Mammary microvascular endothelial cell (primary cell): Measurements from ENCODE around the gene SLC29A1. TPM values are rescaled to one million over a fixed set of nuclear protein-coding genes. Genes with fewer than 3 reads are reported as not detected.

ENCODE experiments used
- total RNA-seq: library from RNA; depleted of rRNA; stranded (reverse); fragments of >200 nt; gene quantifications from 2 replicates; pipeline ENCODE4 v1.2.3, GENCODE V29; 2015

The SLC29A1 gene
- 128 and 179 TPM in 2 replicates for total RNA-seq

DNA sequence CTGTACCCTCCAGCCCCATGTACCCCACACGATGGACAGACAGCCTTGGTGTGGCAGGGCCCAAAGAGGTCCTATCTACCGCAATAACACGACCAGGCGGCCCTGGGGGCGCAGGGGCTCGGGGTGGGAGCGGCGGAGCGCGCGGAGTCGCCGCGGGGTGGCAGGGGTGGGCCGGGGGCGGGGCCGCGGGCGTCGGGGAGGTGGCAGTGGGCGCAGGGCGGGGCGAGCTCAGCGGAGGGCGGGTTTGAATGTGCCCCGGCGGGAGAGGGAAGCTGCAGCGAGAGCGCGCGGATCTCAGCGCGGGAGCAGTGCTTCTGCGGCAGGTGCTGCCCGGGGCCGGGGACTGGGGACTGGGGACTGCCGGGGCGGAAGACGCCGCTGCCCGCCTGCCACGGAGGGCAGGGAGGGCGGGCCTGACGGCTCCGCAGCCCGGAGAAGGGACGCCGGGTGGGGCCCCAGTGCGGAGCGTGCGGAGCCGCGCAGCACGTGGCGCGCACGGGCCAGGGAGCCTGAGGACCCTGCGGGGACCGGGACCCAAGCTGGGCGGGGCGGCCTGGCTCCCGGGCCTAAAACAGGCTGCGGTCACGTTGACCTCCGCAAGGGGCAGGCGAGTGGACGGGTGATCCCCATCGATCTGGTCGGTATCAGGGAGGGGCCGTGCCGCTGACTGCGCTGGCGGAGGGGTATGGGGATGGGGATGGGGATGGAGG lies at the start of gene SLC29A1:
Gene SLC29A1 (plus strand): TSS at position 277 of the 710 bp plus-strand sequence. CDS start 3,719 bp downstream, outside the sequence.

DNA sequence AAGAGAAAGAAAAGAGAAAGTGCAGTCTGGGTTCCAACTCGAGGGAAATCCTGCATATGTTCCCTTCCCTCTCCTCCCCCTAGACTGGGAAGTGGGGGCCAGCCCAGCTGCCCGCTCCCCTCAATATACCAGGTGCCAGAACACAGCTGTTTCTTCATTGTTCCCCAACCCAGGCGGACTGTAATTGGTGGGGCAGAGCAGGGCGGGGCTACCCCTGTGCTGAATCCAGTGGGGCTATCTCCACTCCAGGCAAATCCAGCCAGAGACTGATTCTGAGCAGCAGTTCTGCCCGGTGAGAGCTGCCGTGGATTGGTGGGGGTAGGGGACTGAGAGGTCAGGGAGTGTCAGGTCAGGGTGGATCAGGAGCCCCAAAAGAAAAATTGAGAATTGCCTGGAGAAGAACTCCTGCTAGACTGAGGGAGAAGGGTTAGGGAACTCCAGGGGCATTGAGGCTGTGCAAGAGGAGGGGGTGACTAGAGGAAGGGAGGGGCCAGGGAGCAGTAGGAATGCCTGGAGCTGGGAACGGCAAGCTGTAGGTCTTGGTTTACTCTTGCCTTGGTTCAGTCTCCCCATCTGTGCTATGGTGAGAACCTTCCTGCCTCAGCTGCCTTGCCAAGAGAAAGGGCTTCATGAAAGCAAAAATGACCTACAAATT lies 6.6 kb upstream of the SLC29A1 start, which contains the start of gene MYMX:
Gene MYMX (plus strand): TSS at position 250 of the 655 bp plus-strand sequence. CDS start 546 bp downstream, outside the sequence.

DNA sequence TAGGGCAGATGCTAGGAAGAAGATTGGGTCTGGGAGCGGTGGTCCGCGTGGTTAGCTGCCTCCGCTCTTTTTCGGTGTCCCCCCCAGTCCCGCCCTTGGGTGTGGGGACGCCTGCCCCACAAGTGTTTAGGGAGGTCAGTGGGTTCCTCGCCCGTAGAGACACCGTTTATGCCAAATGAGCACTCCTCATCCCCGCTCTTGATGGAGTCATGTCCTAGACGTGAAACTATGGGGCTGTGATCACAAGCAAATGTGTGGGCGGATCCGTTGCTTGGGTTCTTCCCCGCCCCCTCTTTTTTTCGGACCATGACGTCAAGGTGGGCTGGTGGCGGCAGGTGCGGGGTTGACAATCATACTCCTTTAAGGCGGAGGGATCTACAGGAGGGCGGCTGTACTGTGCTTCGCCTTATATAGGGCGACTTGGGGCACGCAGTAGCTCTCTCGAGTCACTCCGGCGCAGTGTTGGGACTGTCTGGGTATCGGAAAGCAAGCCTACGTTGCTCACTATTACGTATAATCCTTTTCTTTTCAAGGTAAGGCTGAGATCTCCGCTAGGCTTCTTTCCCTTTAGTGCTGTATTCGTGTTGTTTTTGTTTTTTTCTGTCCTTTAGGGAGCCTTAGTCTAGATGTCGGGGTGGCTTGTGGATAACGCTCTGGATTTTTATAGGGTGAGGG lies 23.4 kb downstream of the SLC29A1 start, which contains the start of gene HSP90AB1:
Gene HSP90AB1 (plus strand): TSS at position 439 of the 675 bp plus-strand sequence. CDS start 1,529 bp downstream, outside the sequence.

DNA sequence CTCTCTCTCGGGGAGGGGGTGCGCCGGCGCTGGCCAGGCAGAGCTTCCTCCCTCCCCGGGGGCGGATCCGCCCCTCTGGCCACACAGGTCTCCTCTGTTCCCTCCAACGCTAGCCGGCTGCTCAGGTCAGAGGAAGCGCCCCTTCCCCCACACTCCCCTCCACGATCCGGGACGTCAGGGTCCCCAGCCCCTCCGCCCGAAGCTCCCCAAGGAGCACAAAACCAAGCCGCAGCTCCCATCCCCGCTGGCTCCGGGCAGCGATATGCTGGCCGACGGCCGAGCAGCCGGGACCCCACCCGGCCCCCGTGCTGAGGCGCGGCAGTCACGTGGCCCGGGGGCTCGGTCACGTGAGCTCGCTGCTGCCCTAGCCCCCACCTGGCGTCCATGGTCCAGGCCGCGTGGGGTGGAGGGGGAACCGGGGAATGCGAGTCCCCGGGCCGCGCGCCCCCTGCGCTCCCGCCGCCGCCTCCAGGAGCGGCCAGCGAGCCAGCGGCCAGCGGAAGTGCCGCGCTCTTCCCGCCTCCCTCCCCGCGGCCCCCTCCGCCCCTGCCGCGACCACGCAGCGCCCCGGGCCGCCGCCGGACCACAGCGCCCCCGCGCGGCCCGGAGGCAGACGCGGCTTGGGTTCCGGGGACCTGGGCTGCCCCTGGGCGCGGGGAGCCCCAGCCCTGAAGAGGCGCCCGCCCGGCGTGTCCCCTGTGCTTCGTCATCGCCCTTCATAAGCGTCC lies 33.8 kb downstream of the SLC29A1 start, which contains the start of gene SLC35B2:
Gene SLC35B2 (minus strand): TSS at position 504 of the 728 bp plus-strand sequence. CDS start 118 bp downstream, at position 386.

DNA sequence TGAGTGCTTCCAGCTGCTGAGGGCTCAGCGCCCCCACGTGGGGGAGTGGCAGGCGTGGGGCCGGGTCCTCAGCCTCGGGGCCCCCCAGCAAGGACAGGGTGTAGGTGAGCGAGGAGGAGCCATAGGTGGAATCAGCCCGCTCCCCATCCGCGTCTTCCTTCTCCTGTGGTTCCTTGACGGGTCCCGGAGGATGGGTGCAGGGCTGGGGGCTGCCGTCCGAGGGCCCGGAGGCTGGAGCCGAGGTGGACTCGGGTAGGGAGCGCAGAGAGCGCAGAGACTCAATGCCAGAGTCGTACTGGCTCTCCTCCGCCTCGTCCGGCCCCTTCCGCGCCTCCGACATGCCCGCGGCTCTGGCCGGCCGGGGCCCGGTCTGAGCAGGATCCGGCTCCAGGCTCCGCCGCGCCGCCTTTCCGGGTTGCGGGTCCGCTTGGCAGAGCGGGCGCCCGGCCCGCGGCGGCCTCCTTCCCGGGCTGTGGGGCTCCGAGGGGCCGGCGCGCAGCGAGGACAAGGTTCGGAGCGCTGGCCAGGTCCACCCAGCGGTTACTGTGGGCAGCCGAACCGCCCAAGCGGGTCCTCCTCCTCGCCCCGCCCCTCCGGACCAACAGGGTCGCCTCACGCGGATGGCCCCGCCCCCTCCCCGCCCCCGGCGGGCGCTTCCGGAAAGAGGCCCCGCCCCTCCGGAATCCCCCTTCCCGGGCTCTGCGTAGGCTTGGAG lies 41.8 kb downstream of the SLC29A1 start, which contains the start of gene NFKBIE:
Gene NFKBIE (minus strand): TSS at position 545 of the 715 bp plus-strand sequence. CDS start 205 bp downstream, at position 340.

DNA sequence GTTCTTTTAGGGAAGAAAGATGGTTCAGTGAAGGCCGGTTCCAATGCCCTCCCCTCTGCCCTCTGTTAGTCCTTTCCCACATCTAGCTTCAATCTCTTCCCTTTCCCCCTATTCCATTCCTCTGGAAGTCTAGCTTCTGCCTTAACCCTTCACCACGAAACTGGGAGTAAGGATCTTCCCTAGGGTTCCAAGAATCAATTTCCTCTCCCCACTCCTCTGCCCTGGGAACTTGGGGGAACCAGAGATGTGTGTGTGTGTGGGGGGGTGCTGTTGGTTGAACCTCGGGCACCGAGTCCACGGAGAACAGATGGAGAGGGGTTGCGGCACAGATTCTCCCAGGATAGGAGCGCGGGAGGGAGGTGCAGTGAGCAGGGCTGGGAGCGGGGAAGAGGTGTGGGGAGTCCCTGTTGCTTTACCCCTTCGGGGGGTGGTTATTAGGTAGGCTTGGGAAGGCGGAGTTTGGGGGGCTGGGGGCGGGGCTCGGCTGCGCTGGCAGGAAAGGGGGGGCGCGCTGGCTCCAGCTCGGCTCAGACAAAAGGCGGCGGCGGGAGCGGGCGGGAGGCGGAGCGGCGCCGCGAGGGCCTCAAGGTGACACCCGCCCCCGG lies 46.6 kb downstream of the SLC29A1 start, which contains the start of gene TMEM151B:
Gene TMEM151B (plus strand): TSS at position 530 of the 605 bp plus-strand sequence. CDS start 293 bp downstream, outside the sequence.

Other genes with a start within 250 kb of the SLC29A1 start
- gene MRPL14, start 96.1 kb upstream of the SLC29A1 start, total RNA-seq, result 73.2 and 78.3 TPM in 2 replicates
- 16.6 and 18.5 TPM in 2 replicates for gene TMEM63B, start 96.0 kb upstream of the SLC29A1 start, total RNA-seq
- 2.7 and 4.8 TPM in 2 replicates for gene CAPN11, start 64.8 kb upstream of the SLC29A1 start, total RNA-seq
- not detected in 2 replicates for gene MYMX, start 6.7 kb upstream of the SLC29A1 start, total RNA-seq
- 1,271 and 1,335 TPM in 2 replicates for gene HSP90AB1, start 23.5 kb downstream of the SLC29A1 start, total RNA-seq
- 57.8 and 62.0 TPM in 2 replicates for gene SLC35B2, start 33.9 kb downstream of the SLC29A1 start, total RNA-seq
- 35.3 and 41.0 TPM in 2 replicates for gene NFKBIE, start 42.0 kb downstream of the SLC29A1 start, total RNA-seq
- not detected in 2 replicates for gene TMEM151B, start 46.9 kb downstream of the SLC29A1 start, total RNA-seq
- gene AARS2, start 89.8 kb downstream of the SLC29A1 start, total RNA-seq, result 15.9 and 16.1 TPM in 2 replicates
- gene SPATS1, start 119.1 kb downstream of the SLC29A1 start, total RNA-seq, result not detected in 2 replicates
- gene CDC5L, start 164.1 kb downstream of the SLC29A1 start, total RNA-seq, result 20.3 and 22.1 TPM in 2 replicates